Astrocyte (in vitro differentiated cells and primary cell): Measurements from ENCODE around the gene SLC39A9. TPM values are rescaled to one million over a fixed set of nuclear protein-coding genes. Genes with fewer than 3 reads are reported as not detected.

Source experiments
- DNase-seq: peaks from one replicate; pipeline ENCODE4 v3.0.0-alpha.2; 2010; ENCODE audit warnings: low read depth
- FAIRE-seq: peaks from 2 replicates; lab custom pipeline; 2011; peaks lifted over from hg19 to GRCh38; lab: Jason Lieb, UNC
- H2AFZ ChIP-seq: 2 replicates; pipeline ENCODE4 v1.6.0; 2012; ENCODE audit warnings: low read depth, low read length, inconsistent platforms
- H3K27ac ChIP-seq: 2 replicates; pipeline ENCODE4 v1.5.1; 2011; ENCODE audit warnings: low read depth, low read length, inconsistent platforms
- H3K27me3 ChIP-seq: 2 replicates; pipeline ENCODE4 v1.6.0; 2011; ENCODE audit warnings: low read length, inconsistent platforms; ENCODE audit not compliant: insufficient read depth
- H3K36me3 ChIP-seq: 2 replicates; pipeline ENCODE4 v1.5.1; 2011; ENCODE audit warnings: low read length, inconsistent platforms; ENCODE audit not compliant: insufficient read depth
- H3K4me1 ChIP-seq: 2 replicates; pipeline ENCODE4 v1.5.1; 2011; ENCODE audit warnings: low read length, inconsistent platforms; ENCODE audit not compliant: insufficient read depth
- H3K4me2 ChIP-seq: 2 replicates; pipeline ENCODE4 v1.6.0; 2012; ENCODE audit warnings: low read length, inconsistent platforms
- H3K4me3 ChIP-seq: 2 replicates; pipeline ENCODE4 v1.5.1; 2011; ENCODE audit warnings: low read depth, mild to moderate bottlenecking, low read length, inconsistent platforms; ENCODE audit not compliant: insufficient read depth
- H3K79me2 ChIP-seq: 2 replicates; pipeline ENCODE4 v1.6.0; 2012; ENCODE audit warnings: mild to moderate bottlenecking, low read length, inconsistent platforms; ENCODE audit not compliant: insufficient read depth
- H3K9ac ChIP-seq: 2 replicates; pipeline ENCODE4 v1.6.0; 2012; ENCODE audit warnings: mild to moderate bottlenecking, low read length, inconsistent platforms
- H3K9me3 ChIP-seq: 2 replicates; pipeline ENCODE4 v1.5.1; 2012; ENCODE audit warnings: low read depth, mild to moderate bottlenecking, low read length, inconsistent platforms; ENCODE audit not compliant: insufficient read depth
- H4K20me1 ChIP-seq: 2 replicates; pipeline ENCODE4 v1.6.0; 2012; ENCODE audit warnings: low read length, inconsistent platforms; ENCODE audit not compliant: insufficient read depth
- H3K27ac Mint-ChIP-seq: one replicate; pipeline ENCODE4 v1.8.0; 2021; ENCODE audit warnings: mild to moderate bottlenecking, mixed read lengths; ENCODE audit not compliant: unreplicated experiment
- H3K27me3 Mint-ChIP-seq: one replicate; pipeline ENCODE4 v1.8.0; 2021; ENCODE audit warnings: low read depth, mixed read lengths; ENCODE audit not compliant: unreplicated experiment
- H3K36me3 Mint-ChIP-seq: one replicate; pipeline ENCODE4 v1.8.0; 2021; ENCODE audit warnings: low read depth, mixed read lengths; ENCODE audit not compliant: unreplicated experiment
- H3K4me1 Mint-ChIP-seq: one replicate; pipeline ENCODE4 v1.8.0; 2021; ENCODE audit warnings: low read depth, mixed read lengths; ENCODE audit not compliant: unreplicated experiment
- H3K4me3 Mint-ChIP-seq: one replicate; pipeline ENCODE4 v1.8.0; 2021; ENCODE audit warnings: mild to moderate bottlenecking, moderate library complexity, mixed read lengths; ENCODE audit not compliant: unreplicated experiment
- H3K9me3 Mint-ChIP-seq: one replicate; pipeline ENCODE4 v1.8.0; 2021; ENCODE audit warnings: mild to moderate bottlenecking, mixed read lengths; ENCODE audit not compliant: unreplicated experiment
- CTCF ChIP-seq: IDR thresholded peaks from 2 replicates; pipeline ENCODE4 v1.5.1; 2011; ENCODE audit warnings: low read depth, mild to moderate bottlenecking, inconsistent platforms, low read length, moderate library complexity; ENCODE audit not compliant: insufficient read depth
- EZH2 ChIP-seq: IDR thresholded peaks from 2 replicates; pipeline ENCODE4 v1.6.1; 2012; ENCODE audit warnings: mild to moderate bottlenecking, low read length, inconsistent platforms; ENCODE audit not compliant: insufficient read depth
- total RNA-seq: library from RNA; stranded (reverse); gene quantifications from 2 replicates; pipeline ENCODE4 v1.2.1, GENCODE V29; 2021

Gene SLC39A9
- total RNA-seq, 1 donor from 2014 or later, result 69.5 TPM

GRCh38 chr14:69491193-69491592 is 92.7 kb downstream of the SLC39A9 start:
- no peak overlapping the region for H3K4me3 Mint-ChIP-seq
- TF ChIP-seq EZH2 (no peak), CTCF (no peak)
- no peaks in the 10 kb centered on the region for H3K9me3 Mint-ChIP-seq
- Histone ChIP-seq H3K36me3 (no peaks in the 10 kb centered on the region), H3K27ac (no peak overlapping the region), H4K20me1 (no peaks in the 10 kb centered on the region), H3K9ac (no peak overlapping the region), H3K9me3 (no peaks in the 10 kb centered on the region), H3K79me2 (no peaks in the 10 kb centered on the region), H3K27me3 (peaks cover 21% of the 10 kb centered on the region), H3K4me3 (no peak overlapping the region), H2AFZ (no peak overlapping the region), H3K4me1 (no peaks in the 10 kb centered on the region), H3K4me2 (no peak overlapping the region)
- peaks cover 3% of the 10 kb centered on the region for H3K36me3 Mint-ChIP-seq
- H3K4me1 Mint-ChIP-seq, result no peaks in the 10 kb centered on the region
- FAIRE-seq (no peak), DNase-seq (no peak)
- peaks cover 65% of the 10 kb centered on the region for H3K27me3 Mint-ChIP-seq
- no peak overlapping the region for H3K27ac Mint-ChIP-seq

GRCh38 chr14:69493038-69493437 is 94.5 kb downstream of the SLC39A9 start:
- DNase-seq (no peak), FAIRE-seq (no peak)
- H3K27me3 ChIP-seq, result peaks cover 10% of the 10 kb centered on the region
- H3K4me1 ChIP-seq, result no peaks in the 10 kb centered on the region
- no peaks in the 10 kb centered on the region for H3K9me3 ChIP-seq
- TF ChIP-seq CTCF (no peak), EZH2 (no peak)
- Mint-ChIP-seq H3K36me3 (peaks cover 3% of the 10 kb centered on the region), H3K9me3 (no peaks in the 10 kb centered on the region), H3K4me3 (no peak overlapping the region), H3K4me1 (no peaks in the 10 kb centered on the region), H3K27me3 (peaks cover 57% of the 10 kb centered on the region), H3K27ac (no peak overlapping the region)
- no peak overlapping the region for H3K9ac ChIP-seq
- no peaks in the 10 kb centered on the region for H3K36me3 ChIP-seq
- no peak overlapping the region for H3K4me3 ChIP-seq
- H4K20me1 ChIP-seq, result no peaks in the 10 kb centered on the region
- no peaks in the 10 kb centered on the region for H3K79me2 ChIP-seq
- H3K27ac ChIP-seq, result no peak overlapping the region
- H2AFZ ChIP-seq, result no peak overlapping the region
- H3K4me2 ChIP-seq, result no peak overlapping the region

- no peak for TF ChIP-seq EZH2
- Histone ChIP-seq H3K4me1 (no peaks in the 10 kb centered on the region), H3K79me2 (no peaks in the 10 kb centered on the region), H3K27me3 (peaks cover 8% of the 10 kb centered on the region), H2AFZ (no peak overlapping the region), H4K20me1 (no peaks in the 10 kb centered on the region), H3K4me2 (no peak overlapping the region), H3K36me3 (no peaks in the 10 kb centered on the region), H3K9me3 (no peaks in the 10 kb centered on the region), H3K27ac (no peak overlapping the region), H3K9ac (no peak overlapping the region), H3K4me3 (no peak overlapping the region)
- H3K9me3 Mint-ChIP-seq, result no peaks in the 10 kb centered on the region
- no peak for DNase-seq
- H3K36me3 Mint-ChIP-seq, result peaks cover 3% of the 10 kb centered on the region
- H3K4me3 Mint-ChIP-seq, result no peak overlapping the region
- no peak overlapping the region for H3K27ac Mint-ChIP-seq
- H3K27me3 Mint-ChIP-seq, result peaks cover 49% of the 10 kb centered on the region
- H3K4me1 Mint-ChIP-seq, result no peaks in the 10 kb centered on the region
- FAIRE-seq, result no peak
Observed at GRCh38 chr14:69493791-69494190, 95.3 kb downstream of the SLC39A9 start.
